Large intestine (tissue), 3 donors: Measurements from ENCODE around the gene ALG3. TPM values are rescaled to one million over a fixed set of nuclear protein-coding genes. Genes with fewer than 3 reads are reported as not detected.
A peak's percentile ranks its signal among the peaks of the same experiment; 100 is the strongest.

Experiments used
- DNase-seq, 2 donors: peaks; one replicate each; pipeline versions ENCODE4 v3.0.0 to v3.0.0-alpha.2; 2013
- H3K27ac ChIP-seq: one replicate; pipeline ENCODE4 v1.5.1; 2013; ENCODE audit warnings: low read length
- H3K27me3 ChIP-seq: 2 replicates; pipeline ENCODE4 v1.6.1; 2013; ENCODE audit warnings: low read length; ENCODE audit not compliant: control insufficient read depth, insufficient read depth
- H3K36me3 ChIP-seq: 2 replicates; pipeline ENCODE4 v1.6.1; 2013; ENCODE audit warnings: low read length; ENCODE audit not compliant: control insufficient read depth, insufficient read depth
- H3K4me1 ChIP-seq: one replicate; pipeline ENCODE4 v1.6.1; 2013; ENCODE audit warnings: low read length; ENCODE audit not compliant: control insufficient read depth, insufficient read depth
- H3K4me3 ChIP-seq: one replicate; pipeline ENCODE4 v1.5.1; 2013; ENCODE audit warnings: low read length
- H3K9me3 ChIP-seq: one replicate; pipeline ENCODE4 v1.6.1; 2013; ENCODE audit warnings: mild to moderate bottlenecking, low read depth, low read length, moderate library complexity; ENCODE audit not compliant: control insufficient read depth
- WGBS: methylation state at CpG from one replicate; pipeline ENCODE4 v1.1.5; 2013; ENCODE audit warnings: low lambda C conversion rate; ENCODE audit not compliant: insufficient coverage; 5-methylcytosine and 5-hydroxymethylcytosine counted together
- polyA plus RNA-seq: library from polyadenylated mRNA; unstranded; fragments of 120-200 nt; gene quantifications from one replicate; pipeline ENCODE4 v1.2.1, GENCODE V29; 2013

ALG3 gene
- polyA plus RNA-seq, 1 donor, result 74.6 TPM

DNA sequence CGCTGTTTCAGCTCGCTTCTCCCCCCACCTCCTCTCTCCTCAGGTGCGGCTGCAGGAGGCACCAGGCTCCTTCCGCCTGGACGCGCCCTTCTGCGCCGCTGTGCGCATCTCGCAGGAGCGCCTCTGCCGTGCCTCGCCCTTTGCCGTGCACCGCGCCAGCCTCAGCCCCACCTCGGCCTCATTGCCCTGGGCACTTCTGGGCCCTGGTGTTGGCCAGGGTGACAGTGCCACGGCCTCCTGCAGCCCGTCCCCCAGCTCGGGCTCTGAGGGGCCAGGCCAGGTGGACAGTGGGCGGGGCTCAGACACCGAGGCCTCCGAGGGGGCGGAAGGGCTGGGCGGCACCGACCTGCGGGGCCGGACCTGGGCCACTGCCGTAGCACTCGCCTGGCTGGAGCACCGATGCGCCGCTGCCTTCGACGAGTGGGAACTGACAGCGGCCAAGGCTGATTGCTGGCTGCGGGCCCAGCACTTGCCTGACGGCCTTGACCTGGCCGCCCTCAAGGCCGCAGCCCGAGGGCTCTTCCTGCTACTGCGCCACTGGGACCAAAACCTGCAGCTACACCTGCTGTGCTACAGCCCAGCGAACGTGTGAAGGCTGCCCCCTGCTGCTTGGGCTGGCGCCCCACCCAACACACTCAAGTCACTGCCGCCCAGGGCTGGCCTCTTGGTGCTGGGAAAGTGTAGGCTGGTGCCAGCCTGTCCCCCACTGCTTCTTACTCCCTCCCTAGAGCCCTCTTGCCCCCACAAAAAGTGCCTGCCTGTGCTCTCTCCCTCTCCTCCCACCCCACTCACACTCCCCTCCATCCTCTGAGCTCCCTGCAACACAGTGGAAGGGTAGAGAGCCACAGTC, 7.1 kb downstream of the ALG3 start:
- Histone ChIP-seq H3K4me3 (peak overlapping the region; percentile 31), H3K27me3 (peaks cover 4% of the 10 kb centered on the region), H3K9me3 (no peaks in the 10 kb centered on the region), H3K27ac (no peak overlapping the region), H3K36me3 (peaks cover 36% of the 10 kb centered on the region), H3K4me1 (peaks cover 4% of the 10 kb centered on the region)
- peak; percentile 63 to 77 for DNase-seq
- no CpG with 5 or more reads among the region's 46 CpGs for WGBS

DNA sequence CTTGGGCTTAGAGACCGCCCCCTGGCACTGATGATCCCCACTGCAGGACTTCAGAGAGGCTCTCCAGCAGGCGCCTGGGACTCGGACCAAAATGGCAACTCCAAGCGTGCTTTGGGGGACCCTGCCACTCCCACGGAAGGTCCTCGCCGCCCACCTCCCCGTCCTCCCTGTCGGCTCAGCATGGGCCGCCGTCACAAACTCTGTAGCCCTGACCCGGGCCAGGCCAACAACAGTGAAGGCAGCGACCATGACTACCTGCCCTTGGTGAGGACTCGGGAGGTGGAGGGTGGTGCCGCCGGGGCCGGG, 7.7 kb downstream of the ALG3 start:
- Histone ChIP-seq H3K27ac (no peak overlapping the region), H3K27me3 (peaks cover 10% of the 10 kb centered on the region), H3K9me3 (no peaks in the 10 kb centered on the region), H3K36me3 (peaks cover 36% of the 10 kb centered on the region), H3K4me1 (peaks cover 4% of the 10 kb centered on the region), H3K4me3 (peak overlapping the region; percentile 31)
- DNase-seq, result no peak
- WGBS, result no CpG with 5 or more reads among the region's 17 CpGs

DNA sequence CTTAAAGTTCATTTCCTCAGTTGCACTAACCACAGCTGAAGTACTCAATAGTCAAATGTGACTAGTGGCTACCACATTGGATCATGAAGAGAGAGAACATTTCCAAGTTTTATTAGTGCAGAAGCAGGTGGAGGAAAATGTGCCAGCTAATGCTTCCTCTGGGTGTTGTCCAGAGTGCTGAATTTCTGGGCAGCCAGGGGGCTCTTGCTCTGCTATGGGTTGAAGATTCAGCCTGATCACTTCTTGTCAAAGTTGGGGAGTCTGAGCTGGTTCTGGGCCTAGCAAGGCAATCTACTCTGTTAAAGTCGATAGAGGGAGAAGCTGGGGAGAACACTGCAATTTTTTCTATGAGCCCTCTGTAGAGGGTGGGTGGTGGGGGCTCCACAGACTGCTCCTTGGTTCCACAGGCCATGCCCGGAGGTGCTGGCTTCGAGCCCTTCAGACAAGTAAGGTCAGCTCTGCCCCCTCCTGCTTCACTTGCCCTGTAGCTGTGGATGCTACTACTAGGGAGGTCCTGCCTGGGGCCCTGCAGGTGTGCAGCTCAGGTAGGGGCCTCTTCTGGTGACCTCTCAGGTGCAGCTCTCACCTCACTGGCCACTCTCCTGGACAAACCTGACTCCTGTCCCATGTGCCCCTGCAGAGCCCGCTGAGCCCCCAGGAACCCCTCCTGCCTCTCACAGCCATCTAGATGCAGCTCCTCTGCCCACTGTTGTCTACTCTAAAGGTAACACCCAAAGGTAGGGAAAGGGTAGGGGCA, 8.2 kb downstream of the ALG3 start:
- H3K27ac ChIP-seq, result no peak overlapping the region
- H3K27me3 ChIP-seq, result peaks cover 14% of the 10 kb centered on the region
- no CpG with 5 or more reads among the region's 4 CpGs for WGBS
- no peaks in the 10 kb centered on the region for H3K9me3 ChIP-seq
- no peak for DNase-seq
- H3K36me3 ChIP-seq, result peaks cover 35% of the 10 kb centered on the region
- H3K4me3 ChIP-seq, result no peak overlapping the region
- H3K4me1 ChIP-seq, result peaks cover 4% of the 10 kb centered on the region

DNA sequence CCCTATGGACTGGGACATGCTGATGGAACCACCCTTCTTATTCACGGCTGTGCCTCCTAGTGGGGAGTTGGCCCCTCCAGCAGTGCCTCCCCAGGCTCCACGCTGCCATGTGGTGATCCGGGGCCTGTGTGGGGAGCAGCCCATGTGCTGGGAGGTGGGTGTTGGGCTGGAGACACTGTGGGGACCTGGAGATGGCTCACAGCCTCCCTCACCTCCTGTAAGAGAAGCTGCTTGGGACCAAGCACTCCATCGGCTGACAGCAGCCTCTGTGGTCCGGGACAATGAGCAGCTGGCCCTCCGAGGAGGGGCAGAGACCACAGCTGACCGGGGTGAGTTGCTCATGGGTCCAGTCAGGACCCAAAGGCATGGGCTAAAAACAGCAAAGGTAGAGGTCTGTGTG, 9.1 kb downstream of the ALG3 start:
- no peak for DNase-seq
- H3K27ac ChIP-seq, result no peak overlapping the region
- peaks cover 4% of the 10 kb centered on the region for H3K4me1 ChIP-seq
- H3K27me3 ChIP-seq, result peaks cover 15% of the 10 kb centered on the region
- H3K9me3 ChIP-seq, result no peaks in the 10 kb centered on the region
- no peak overlapping the region for H3K4me3 ChIP-seq
- WGBS, result no CpG with 5 or more reads among the region's 7 CpGs
- peaks cover 26% of the 10 kb centered on the region for H3K36me3 ChIP-seq

DNA sequence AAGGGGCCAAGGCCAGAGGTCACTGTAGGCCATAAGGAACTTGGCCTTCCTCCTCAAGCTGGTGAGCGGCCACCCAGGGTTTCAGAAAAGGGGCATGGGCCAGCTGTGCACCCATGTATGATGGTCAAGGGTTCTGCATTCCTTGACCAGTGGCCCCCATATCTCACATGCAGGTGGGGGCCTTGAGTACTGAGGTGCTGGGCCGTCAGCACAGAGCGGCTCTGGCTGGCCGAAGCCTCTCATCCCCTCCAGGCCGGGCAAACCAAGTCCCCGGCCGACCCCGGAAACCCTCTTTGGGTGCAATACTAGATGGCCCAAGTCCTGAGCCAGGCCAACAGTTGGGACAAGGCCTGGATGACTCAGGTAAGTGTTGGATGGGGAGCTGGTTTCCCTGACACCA, 9.5 kb downstream of the ALG3 start:
- no peak for DNase-seq
- Histone ChIP-seq H3K27me3 (peaks cover 20% of the 10 kb centered on the region), H3K4me1 (peaks cover 4% of the 10 kb centered on the region), H3K9me3 (no peaks in the 10 kb centered on the region), H3K27ac (no peak overlapping the region), H3K36me3 (peaks cover 21% of the 10 kb centered on the region), H3K4me3 (no peak overlapping the region)
- no CpG with 5 or more reads among the region's 8 CpGs for WGBS

DNA sequence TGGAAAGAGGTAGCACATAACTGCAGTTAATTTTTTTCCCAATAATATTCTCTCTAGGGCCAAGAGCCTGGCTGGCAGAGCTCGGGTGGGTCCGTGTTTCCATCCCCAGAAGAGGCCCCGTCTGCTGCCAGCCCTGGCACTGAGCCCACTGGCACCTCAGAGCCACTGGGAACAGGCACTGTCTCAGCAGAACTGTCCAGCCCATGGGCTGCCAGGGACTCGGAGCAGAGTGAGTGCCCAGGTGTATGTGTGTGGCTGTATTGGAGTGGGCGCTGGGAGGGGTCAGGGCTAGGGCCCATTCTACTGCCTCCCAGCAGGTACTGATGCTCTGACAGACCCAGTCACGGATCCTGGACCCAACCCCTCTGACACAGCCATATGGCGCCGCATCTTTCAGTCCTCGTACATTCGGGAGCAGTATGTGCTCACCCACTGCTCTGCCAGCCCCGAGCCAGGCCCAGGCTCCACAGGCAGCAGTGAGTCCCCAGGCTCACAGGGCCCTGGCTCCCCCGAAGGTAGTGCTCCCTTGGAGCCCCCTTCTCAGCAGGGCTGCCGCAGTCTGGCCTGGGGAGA, 10.4 kb downstream of the ALG3 start:
- Histone ChIP-seq H3K27ac (no peak overlapping the region), H3K9me3 (peaks cover 2% of the 10 kb centered on the region), H3K4me3 (no peak overlapping the region), H3K36me3 (peaks cover 12% of the 10 kb centered on the region), H3K4me1 (peaks cover 4% of the 10 kb centered on the region), H3K27me3 (peaks cover 25% of the 10 kb centered on the region)
- no peak for DNase-seq
- WGBS, result no CpG with 5 or more reads among the region's 13 CpGs

DNA sequence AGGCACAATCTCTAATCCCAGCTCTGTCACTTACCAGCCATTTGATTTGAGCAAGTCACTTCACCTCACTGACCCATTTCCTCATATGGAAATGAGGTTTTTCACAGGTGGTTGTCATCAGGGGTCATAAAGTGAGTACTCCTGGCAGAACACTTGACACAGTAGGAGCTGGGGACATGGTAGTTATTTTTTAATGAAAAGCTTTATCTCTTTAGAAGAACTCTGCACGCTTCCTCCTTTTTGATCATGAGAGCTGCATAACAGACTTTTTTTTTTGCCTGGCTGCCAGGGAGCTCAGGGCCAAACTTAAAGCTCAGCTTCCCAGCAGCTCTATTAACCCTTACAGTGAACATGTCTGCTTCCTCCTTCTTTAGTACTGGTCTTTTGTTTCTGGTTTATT, 11.0 kb downstream of the ALG3 start:
- no CpG with 5 or more reads among the region's 1 CpG for WGBS
- H3K9me3 ChIP-seq, result peaks cover 4% of the 10 kb centered on the region
- H3K4me3 ChIP-seq, result no peak overlapping the region
- H3K4me1 ChIP-seq, result peaks cover 4% of the 10 kb centered on the region
- no peak overlapping the region for H3K27ac ChIP-seq
- DNase-seq, result no peak
- peaks cover 8% of the 10 kb centered on the region for H3K36me3 ChIP-seq
- peaks cover 30% of the 10 kb centered on the region for H3K27me3 ChIP-seq

DNA sequence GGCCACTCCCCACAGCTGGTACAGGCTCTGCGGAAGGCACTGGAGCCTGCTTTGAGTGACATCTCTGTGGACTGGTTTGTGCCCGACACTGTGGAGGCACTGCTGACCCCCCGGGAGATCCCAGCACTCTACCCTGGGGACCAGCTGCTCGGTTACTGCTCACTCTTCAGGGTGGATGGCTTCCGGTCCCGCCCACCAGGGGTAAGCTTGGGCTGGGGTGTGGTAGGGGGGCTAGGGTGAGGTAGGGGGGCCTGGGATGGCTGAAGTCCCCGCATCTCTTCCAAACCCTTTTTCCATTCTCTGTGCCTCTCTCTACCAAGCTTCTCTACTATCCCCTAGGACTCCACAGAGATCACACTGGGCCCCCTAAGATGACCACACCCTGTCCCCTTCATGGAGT, 11.6 kb downstream of the ALG3 start:
- no CpG with 5 or more reads among the region's 7 CpGs for WGBS
- no peak overlapping the region for H3K27ac ChIP-seq
- peaks cover 36% of the 10 kb centered on the region for H3K27me3 ChIP-seq
- H3K4me3 ChIP-seq, result no peak overlapping the region
- no peak for DNase-seq
- peaks cover 2% of the 10 kb centered on the region for H3K36me3 ChIP-seq
- peaks cover 4% of the 10 kb centered on the region for H3K9me3 ChIP-seq
- peaks cover 4% of the 10 kb centered on the region for H3K4me1 ChIP-seq

DNA sequence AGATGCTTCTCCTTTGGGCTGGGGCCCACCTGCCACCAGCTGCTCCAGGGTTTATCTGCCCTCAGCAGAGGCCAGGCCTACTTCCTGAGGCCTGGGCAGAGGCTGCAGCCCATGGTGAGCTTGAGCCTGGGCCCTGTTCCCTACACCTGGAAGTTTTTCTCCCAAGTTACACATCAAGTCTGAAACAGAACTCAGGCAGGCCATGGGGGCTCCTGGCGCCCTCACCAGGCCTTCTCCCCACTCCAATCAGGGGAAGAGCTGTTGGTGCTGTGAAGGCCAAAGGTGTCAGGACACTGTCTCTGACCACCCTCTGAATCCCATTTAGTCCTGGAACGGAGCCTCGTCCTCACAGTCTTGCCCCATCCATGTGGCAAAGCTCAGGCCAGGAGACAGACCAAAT, 12.1 kb downstream of the ALG3 start:
- no peak overlapping the region for H3K27ac ChIP-seq
- peaks cover 4% of the 10 kb centered on the region for H3K4me1 ChIP-seq
- H3K27me3 ChIP-seq, result peaks cover 42% of the 10 kb centered on the region
- no peak for DNase-seq
- H3K4me3 ChIP-seq, result no peak overlapping the region
- WGBS, result no CpG with 5 or more reads among the region's 3 CpGs
- H3K36me3 ChIP-seq, result no peaks in the 10 kb centered on the region
- peaks cover 4% of the 10 kb centered on the region for H3K9me3 ChIP-seq

DNA sequence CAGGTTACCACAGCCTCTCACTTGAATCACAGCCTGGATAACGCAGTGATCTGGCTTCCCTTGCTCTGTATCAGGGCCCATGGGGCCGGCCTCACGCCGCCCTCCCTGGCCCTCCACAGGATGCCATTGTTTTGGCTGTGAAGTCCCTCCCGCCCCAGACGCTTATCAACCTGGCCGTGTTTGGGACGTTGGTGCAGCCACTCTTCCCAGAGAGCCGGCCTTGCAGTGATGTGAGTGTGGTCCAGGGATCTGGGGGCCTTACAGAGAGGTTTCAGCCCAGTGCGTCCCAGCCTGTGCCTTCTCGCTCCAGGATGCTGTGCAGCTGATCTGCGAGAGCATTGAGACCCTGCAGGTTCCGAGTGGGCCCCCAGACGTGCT, 12.7 kb downstream of the ALG3 start:
- Histone ChIP-seq H3K9me3 (peaks cover 4% of the 10 kb centered on the region), H3K27ac (no peak overlapping the region), H3K4me3 (no peak overlapping the region), H3K27me3 (peaks cover 48% of the 10 kb centered on the region), H3K36me3 (no peaks in the 10 kb centered on the region), H3K4me1 (peaks cover 3% of the 10 kb centered on the region)
- WGBS, result no CpG with 5 or more reads among the region's 14 CpGs
- DNase-seq, result no peak
